Subcutaneous adipose tissue (tissue), 4 donors: ENCODE data around the gene ADAMTS2. TPM values are rescaled to one million over a fixed set of nuclear protein-coding genes. Genes with fewer than 3 reads are reported as not detected.

Experiments used
- total RNA-seq, 4 donors: library from RNA; depleted of rRNA; stranded (reverse); fragments of >200 nt; gene quantifications; one replicate each; pipeline ENCODE4 v1.1.0, GENCODE V29; 2016
- TF ChIP-seq, protein P1 (sequence below): fragments of 450-650 bp; IDR thresholded peaks from one replicate; pipeline ENCODE4 v1.5.1; 2016; ENCODE audit warnings: low read depth, mild to moderate bottlenecking, control low read depth, antibody characterized with exemption, moderate library complexity

Gene ADAMTS2
- total RNA-seq, 4 donors from 2014 or later = 26.7 to 56.5 (median 46.6) TPM

DNA sequence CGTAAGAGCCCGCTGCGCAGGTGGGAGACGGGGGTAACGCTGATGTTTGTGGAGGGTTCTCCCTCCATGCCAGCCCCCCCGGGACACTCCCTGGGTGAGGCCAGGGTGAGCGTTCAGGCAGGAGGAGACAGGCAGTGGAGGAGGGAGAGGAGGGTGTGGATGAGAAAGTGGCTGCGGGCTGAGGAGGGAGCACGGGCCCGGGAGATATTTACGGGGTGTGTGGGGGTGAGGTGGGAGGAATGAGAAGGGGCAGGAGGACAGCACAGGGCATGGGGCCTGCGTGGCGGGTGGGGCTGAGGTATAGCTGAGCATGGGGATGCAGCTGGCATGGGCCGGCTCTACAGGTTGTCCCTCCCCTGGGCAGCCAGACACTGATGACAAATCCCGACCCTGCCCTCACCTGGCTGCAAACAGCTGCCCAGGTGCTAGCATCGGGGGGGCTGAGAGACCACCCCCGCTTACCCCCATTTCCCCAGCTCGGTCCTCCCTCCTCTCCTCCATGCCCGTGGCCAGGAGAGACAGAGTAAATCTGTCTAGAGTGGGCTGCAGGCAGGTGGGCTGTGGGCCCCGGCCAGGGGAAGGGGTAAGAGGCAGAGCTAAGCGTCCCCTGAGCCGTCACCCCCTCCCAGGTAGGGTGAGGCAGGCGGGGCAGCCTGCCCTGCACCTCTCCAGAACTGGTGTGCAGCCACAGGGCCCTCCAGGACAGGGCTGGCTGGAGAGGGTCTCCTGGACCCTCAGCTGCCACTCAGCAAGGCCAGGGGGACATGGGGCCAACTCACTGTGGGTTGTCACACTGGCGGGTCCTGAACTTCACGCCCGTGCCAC, 205.9 kb downstream of the ADAMTS2 start:
- TF ChIP-seq, protein P1, sequence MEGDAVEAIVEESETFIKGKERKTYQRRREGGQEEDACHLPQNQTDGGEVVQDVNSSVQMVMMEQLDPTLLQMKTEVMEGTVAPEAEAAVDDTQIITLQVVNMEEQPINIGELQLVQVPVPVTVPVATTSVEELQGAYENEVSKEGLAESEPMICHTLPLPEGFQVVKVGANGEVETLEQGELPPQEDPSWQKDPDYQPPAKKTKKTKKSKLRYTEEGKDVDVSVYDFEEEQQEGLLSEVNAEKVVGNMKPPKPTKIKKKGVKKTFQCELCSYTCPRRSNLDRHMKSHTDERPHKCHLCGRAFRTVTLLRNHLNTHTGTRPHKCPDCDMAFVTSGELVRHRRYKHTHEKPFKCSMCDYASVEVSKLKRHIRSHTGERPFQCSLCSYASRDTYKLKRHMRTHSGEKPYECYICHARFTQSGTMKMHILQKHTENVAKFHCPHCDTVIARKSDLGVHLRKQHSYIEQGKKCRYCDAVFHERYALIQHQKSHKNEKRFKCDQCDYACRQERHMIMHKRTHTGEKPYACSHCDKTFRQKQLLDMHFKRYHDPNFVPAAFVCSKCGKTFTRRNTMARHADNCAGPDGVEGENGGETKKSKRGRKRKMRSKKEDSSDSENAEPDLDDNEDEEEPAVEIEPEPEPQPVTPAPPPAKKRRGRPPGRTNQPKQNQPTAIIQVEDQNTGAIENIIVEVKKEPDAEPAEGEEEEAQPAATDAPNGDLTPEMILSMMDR = no peak

DNA sequence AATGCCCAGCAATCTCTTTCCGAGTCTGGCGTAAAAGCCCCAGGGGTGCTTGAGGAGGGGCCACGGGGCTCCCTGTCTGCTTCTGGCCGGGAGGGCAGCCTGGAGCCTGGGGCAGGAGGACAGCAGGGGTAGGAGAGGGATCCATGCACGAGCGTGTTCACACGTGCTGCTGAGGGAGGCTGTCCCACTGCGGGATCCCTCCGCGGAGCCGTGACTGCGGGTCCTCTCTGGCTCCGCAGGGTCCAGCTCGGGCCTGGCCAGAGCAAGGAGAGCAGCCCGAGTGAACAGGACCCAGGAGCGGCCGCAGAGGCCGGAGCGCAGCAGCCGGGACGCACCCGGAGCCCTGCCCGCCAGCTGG, 206.7 kb downstream of the ADAMTS2 start:
- TF ChIP-seq, protein P1 = no peak

DNA sequence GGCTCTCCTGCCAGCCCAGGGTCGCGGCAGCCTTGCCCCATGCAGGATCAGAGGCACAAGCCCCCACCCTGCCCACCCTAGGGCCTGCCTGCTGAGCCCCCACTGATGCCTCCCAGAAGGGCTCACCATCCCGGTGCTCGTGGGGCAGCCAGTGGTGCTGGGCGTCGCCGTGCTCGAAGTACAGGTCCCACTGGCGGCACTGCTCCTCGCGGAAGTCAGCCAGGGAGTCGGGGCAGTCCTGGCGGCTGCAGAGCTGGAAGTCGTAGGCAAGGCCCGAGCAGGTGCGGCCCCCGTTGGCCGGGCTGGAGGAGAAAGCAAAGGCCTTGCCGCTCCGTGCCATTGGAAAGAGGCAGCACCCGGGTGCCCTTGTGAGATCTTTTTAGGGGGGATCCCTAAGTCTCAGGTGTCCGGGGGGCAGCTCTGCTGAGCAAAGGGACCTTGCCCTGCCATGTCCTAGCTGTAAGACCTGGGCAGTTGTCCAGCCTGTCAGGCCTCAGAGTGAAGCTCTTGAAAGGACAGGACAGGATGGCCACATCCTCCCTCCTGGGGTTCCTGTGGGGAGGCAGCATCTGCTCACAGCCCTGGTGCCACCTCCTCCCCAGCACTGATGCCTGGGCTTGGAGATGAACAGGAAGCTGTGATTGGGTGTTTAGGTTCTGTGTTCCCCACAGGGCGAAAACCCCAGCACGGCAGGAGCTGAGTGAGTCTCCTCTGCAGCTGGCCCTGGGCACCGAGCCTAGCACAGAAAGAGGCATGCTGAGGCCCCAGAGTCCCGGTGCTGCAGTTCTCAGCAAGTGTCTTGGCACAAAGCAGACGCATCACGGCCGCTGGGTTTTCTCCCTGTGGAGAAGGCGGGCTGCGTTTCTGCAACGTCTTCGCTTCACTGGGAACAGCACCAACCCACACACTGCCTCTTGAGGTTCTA, 207.4 kb downstream of the ADAMTS2 start:
- TF ChIP-seq, protein P1 = no peak

DNA sequence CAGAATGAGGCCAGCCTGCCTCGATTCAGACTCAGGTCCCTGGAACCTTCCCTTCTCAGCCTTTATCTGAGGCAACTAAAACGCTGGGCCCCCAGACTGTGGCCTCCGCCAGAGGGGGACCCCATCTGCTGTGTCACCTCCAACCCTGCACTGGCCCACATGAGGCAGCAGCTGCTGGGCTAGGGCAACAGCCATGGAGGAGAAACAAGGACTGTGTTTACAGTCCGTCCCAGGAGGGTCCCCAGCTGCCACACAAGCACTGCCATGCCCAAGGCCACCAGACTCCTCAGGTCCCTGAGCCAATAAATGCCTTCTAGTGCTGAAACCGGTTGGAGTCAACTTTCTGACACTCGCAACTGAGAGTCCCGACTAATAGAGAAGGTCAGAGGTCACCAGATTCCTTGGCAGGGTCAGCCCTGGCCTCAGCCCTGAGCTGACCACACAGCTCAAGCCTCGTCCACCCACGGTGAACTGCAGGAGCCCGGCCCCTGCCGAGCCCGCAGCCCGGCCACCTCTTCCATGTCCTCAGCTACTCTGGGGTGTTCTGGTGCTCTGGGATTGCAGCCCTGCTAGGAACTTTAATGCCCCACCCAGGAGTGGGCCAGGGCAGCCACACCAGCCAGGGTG, 208.1 kb downstream of the ADAMTS2 start:
- TF ChIP-seq, protein P1 = no peak

DNA sequence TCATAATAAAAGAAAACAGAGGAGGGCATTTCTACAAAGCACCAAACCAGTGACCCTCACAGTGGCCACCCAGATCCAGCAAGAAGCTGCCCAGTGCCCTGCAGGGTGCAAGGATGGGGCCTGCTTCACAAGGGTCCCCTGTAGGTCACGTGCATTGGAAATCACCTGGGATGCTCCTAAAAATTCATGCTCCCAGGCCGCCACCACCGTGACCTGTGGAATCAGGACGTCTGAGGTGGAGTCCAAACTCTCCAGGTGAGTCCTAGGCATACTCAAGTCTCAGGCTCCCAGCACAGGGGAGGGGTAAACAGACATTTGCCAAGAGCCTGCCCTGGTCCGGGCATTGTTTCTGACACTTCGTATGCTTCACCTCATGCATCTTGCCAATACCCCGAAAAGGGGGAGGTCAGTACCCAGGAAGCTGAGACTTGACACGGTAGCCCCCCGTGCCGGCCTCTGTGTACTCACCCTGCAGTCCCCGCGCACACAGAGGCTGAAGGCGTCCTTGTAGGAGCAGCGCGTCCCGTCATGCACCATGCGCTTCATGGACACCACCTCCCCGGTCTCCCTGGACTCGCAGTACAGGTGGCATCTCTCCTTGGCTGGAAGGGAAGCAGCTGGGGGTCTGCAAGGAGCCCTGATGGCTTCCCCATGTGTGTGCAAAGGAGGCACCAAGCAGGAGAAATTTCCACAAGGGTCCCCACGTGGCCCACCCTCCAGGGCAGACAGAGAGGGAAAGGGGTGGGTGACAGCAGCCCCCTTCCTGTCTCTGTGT, 209.6 kb downstream of the ADAMTS2 start:
- TF ChIP-seq, protein P1 = no peak

DNA sequence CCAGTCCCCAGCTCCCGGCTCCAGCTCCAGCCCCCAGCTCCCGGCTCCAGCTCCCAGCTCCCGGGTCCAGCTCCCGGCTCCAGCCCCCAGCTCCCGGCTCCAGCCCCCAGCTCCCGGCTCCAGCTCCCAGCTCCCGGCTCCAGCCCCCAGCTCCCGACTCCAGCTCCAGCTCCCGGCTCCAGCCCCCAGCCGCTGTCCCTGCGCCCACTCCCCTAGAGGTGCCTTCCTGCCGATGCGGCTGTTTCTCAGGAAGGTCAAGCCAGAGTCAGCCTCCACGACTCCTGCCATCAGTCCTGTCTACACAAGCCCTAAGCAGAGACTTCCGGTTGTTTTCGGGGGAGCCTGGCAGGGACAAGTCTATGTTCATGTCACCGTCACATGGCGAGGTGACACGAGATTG, 210.3 kb downstream of the ADAMTS2 start:
- TF ChIP-seq, protein P1 = no peak
